NCI-H2227 (cell line): ENCODE results near the gene ZNF552.
"Not testable (repeated sequence)": the region's sequence is repeated elsewhere in the genome, so short reads cannot be mapped to it uniquely, and the experiment has no call there.

Experiments used
- DNase-seq: peaks from one replicate; lab custom pipeline; 2025; ENCODE audit not compliant: unreplicated experiment; lab: John Stamatoyannopoulos, UW

Gene ZNF552

DNA sequence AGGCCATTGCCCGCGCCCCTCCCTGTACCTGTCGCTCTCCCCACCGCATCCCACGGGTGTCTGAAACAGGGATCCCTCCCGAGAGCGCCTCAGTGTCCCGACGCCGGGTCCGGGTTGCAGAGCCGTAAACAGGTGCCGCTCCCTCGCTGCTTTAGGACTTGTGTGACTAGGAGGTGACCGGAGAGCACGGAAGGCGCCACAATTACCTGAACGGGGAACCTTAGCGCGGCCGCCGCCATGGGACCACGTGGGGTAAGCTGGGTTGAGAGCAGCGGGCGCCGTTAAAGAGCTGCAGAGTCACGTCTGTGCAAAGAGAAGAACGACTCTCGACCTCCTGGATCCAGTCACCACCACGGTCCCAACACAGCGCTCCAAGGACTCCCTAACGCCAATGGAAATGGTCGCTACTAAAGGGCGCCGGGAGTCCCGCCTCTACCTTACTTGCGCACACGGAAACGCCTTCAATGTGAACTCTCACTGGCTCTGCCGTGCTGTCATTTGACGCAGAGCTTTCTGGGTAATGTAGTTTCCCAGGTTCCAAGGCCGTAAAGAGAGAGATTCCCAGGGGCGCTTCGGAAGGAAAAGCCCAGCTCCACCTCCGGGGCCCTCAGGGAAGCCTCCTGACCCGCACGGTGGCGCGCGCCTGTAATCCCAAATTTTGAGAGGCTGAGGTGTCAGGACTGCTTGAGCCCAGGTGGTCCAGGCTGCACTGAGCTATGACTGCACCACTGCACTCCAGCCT is at the start of gene ZNF552:
ZNF552 (minus strand) TSS at position 409 of the 742 bp plus-strand sequence; CDS start at position 239, 170 bp downstream.
- peak; percentile 99 for DNase-seq

DNA sequence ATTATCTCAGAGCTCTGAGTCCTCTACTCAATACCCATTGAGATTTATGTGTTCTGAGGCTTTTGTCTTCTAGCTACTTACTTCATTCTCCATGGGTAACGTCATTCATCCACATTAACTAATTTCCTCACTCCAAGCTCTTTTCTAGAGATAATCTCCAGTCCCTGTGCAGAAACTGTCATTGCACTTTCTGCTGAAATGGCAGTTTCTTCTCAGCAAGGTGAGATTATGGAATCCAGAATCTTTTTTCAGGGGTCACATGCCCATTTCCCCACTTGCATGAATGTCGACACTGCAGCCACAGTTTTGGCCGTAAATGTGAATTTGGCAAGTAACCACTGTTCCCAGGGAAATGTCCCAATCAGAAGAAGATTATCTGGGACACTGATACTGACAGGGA is 47.6 kb upstream of the ZNF552 start:
- not testable (repeated sequence) for DNase-seq

- not testable (repeated sequence) for DNase-seq
These were observed 39.4 kb upstream of the ZNF552 start for GRCh38 chr19:57854117-57854516.

GRCh38 chr19:57851812-57852603 is 37.3 kb upstream of the ZNF552 start:
- DNase-seq: not testable (repeated sequence)

DNA sequence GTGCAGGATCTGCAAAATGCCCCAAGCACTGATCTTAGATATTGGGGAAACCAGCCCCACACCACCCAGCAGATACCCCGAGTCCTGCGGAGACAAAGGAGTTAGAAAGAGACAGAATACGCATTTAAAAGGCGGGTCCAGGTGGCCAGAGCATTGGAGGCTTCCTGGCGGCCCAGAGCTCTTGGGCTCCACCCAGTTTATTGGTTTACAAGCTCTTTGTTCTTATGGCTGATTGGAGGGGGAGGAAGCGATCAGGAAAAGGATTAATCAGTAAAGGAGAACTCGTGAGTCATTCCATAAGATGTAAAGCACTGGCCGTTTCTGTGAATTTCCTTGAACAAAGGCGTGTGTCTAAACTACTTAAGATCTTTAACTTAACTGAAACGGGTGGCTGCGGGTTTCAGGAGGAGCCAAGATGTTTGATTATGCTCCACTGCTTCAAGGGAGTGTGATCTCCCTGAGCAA is 35.9 kb upstream of the ZNF552 start:
- DNase-seq: peak; percentile 49

DNA sequence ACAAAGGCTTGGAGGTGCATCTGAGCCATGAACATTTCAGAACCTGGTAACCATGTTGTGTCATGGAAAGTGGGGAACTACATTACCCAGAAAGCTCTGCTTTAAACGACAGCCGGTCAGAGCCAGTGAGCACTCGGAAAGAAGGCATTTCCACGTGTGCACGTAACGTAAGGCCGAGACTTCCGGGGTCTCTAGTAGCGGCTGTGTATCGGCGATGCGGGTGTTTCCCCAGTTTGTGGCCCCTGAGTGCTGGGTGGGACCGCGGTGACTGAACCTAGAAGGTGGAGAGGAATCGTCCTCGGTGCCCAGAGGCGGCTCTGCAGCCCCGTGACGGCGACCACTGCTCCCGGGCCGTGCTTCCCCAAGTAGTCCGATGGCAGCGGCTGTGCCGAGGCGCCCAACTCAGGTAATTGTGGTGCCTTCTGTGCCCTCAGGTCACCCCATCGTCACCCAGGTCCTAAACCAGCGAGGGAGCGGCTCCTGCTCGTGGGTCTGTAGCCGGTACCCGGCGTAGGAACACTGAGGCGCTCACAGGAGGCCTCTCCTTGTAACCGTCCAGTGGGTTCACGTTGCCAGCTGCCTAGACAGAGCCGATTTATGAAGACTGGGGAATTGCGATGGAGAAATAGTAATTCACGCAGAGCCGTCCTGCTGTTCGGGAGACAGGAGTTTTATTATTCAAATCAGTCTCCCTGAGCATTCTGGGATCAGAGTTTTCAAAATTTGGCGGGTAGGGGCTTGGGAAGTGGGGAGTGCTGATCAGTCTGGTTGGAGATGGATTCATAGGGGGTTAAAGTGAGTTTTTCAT is 35.2 kb upstream of the ZNF552 start, which contains the start of gene ZNF587:
ZNF587 (plus strand) TSS at position 194 of the 808 bp plus-strand sequence; CDS start at position 374, 180 bp downstream.
- peak; percentile 90 for DNase-seq

DNA sequence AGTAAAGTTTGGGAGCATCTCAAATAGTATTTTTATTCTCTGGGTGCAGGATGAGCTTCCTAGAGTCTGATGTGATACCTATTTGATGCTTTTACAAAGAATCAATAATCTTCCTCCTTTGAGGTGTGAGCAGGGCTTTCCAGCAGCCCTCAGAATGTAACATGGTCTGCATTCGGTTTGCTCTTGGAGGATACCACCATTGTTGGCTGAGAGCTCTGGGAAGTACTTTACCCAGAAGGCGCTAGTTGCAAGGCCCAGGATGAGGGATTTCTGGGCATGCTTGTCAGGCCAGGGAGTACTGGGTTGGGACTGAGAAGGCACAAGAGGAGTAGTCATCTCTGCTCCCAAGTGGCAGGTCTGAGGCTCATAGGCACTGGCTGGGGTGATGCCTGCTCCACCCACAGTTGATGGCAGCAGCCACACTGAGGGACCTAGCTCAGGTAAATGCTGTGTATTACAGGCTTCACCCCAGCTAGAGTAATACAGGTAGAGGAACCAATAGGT is 34.5 kb upstream of the ZNF552 start:
- not testable (repeated sequence) for DNase-seq

DNA sequence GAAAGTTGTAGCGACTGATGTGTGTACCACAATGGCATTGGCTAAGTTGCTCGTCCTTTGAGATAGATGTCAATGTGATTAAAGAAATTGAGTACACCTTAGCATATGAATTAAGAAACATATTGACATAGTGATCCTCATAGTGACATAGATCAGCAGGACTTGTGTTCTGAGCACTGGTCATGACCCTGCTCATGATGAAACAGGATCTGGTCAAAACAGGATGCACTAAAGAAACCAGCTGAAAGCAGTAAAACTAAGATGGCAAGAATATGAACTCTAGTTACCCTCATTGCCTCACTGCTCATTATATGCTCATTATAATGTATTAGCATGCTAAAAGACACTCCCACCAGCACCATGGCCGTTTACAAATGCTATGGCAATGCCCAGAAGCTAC is 32.5 kb upstream of the ZNF552 start:
- not testable (repeated sequence) for DNase-seq

DNA sequence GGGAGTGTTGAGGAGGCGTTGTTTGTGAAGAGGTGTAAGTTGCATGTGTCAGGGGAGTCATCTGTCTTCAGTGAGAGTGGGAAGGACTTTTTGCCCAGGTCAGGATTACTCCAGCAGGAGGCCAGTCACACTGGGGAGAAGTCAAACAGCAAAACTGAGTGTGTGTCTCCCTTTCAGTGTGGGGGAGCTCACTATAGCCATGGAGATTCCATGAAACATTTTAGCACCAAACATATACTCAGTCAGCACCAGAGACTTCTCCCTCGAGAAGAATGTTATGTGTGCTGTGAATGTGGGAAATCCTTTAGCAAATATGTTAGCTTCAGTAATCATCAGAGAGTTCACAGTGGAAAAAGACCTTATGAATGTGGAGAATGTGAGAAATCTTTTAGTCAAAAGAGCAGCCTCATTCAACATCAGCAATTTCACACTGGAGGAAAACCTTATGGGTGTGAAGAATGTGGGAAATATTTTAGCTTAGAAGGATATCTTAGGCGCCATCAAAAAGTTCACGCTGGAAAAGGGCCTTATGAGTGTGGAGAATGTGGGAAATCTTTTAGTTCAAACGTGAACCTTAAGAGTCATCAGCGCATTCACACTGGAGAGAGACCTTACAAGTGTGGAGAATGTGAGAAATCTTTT is 26.5 kb upstream of the ZNF552 start:
- no peak for DNase-seq

- not testable (repeated sequence) for DNase-seq
These were observed 24.0 kb upstream of the ZNF552 start for GRCh38 chr19:57838622-57839191.

GRCh38 chr19:57836991-57837390 is 22.3 kb upstream of the ZNF552 start:
- not testable (repeated sequence) for DNase-seq

DNA sequence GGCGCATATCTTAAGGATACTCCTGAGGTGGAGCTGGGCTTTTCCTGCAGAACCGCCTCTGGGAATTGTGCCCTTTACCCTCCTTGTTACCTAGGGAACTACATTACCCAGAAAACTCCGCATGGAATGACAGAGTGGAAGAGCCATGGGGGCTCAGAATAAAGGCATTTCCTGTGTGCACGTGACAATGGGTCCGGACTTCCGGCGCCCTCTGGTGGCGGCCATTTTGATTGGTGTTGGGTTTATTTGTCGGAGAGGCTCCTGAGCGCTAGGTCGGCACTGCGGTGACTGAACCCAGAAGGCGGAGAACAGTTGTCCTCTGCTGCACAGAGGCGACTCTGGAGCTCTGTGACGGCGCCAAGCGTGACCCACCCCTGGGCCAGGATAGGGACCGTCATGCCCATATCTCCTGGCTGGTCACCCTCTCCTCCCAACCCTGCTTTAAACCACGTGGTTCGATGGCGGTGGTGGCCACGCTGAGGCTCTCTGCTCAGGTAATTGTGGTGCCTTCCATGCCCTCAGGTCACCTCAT is 15.4 kb upstream of the ZNF552 start, which contains the start of gene ZNF587B:
ZNF587B (plus strand) TSS at position 229 of the 532 bp plus-strand sequence; CDS start at position 459, 230 bp downstream.
- no peak for DNase-seq

DNA sequence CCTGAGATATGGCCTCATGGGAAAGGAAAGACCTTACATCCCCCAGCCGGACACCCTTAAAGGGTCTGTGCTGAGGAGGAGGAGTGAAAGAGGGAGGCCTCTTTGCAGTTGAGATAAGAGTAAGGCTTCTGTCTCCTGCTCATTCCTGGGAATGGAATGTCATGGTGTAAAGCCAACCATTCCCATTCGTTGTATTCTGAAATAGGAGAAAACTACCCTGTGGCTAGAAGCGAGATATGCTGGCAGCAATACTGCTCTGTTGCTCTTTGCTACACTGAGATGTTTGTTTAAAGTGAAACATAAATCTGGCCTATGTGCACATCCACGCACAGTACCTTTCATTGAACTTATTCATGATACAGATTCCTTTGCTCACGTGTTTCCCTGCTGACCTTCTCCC is 14.6 kb upstream of the ZNF552 start:
- DNase-seq: no peak

DNA sequence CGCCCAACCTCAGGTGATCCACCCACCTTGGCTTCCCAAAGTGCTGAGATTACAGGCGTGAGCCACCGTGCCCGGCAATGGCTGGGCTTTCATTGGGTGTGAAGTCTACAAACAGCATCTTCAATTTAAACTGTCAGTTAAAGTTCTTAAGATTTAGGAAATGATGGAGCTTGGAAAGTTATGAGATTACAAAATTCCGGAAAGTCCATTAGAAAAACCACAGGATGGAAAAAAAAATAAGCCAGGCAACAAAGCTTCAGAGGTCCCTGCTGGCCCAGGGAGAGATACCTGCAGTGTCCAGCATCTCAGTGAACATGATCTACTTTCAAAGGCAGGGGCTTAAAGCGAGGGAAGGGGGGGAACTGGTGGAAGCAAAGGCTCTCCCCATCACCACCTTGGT is 10.8 kb upstream of the ZNF552 start:
- no peak for DNase-seq

DNA sequence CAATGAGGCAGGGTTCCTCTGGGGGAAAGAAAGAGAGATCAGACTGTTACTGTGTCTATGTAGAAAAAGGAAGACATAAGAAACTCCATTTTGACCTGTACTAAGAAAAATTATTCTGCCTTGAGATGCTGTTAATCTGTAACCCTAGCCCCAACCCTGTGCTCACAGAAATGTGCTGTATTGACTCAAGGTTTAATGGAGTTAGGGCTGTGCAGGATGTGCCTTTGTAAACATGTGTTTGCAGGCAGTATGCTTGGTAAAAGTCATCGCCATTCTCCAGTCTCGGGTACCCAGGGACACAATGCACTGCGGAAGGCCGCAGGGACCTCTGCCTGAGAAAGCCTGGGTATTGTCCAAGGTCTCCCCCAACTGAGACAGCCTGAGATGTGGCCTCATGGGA is 8.9 kb upstream of the ZNF552 start:
- DNase-seq: not testable (repeated sequence)

DNA sequence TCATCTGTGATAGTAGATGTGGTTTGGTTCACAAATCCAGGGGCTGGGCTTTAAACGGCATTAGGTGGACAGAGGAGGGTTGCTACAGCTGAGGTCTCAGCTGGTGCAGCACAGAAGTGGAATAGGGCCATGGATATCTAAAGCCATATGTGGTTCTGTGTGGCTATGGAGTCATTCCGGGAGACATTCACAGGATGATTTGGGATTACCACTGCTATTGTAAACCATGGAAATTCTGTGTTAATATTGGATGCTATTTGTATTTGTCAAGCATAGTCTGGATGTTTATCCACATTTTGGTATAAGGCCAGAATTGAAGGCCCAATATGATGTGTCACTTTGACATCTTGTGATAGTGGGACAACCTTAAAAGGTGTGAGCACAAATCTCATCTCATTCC is 8.4 kb upstream of the ZNF552 start:
- not testable (repeated sequence) for DNase-seq

DNA sequence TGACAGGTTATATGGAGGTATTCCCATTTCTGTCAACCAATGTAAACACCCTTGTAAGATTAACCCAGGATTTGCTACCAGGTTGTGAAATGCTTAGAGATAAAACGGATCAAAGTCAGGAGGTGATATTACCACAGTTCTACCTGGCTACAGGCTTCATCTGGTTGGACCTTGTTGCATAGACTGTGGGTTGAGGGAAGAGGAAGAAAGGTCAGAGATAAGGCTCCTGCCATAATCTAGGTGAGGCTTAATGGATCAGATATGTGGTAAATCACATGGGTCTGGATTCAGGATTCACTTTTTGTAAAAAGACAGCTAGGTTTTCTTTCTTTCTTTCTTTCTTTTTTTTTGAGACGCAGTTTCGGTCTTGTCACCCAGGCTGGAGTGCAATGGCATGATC is 6.8 kb upstream of the ZNF552 start:
- not testable (repeated sequence) for DNase-seq

DNA sequence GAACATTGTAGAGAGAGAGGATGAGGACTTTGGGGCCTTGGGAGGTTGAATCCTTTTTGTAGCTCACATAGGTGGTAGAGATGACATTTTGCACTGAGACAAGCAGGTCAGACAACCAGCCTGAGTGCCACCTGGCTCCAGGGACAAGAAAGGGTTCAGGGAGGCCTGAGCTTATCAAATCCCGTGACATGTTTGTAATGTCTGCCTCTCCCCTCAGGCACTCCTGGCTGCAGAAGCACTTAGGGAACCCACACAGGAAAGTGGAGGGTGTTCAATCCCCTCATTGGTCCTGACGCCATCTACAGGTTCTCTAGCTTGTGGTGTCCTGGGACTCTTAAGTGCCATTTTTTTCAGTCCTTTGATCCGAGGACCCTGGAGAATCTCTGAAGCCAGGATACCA is 6.4 kb upstream of the ZNF552 start:
- not testable (repeated sequence) for DNase-seq

GRCh38 chr19:57820599-57820998 is 5.9 kb upstream of the ZNF552 start:
- no peak for DNase-seq
